OCI-LY3 (cell line): ENCODE results near the gene UBE2QL1.

Source experiments
- EZH2phosphoT487 ChIP-seq: fragments of 200-600 bp; shearing (Covaris generic); IDR thresholded peaks from 2 replicates; pipeline ENCODE4 v1.6.1; 2018; ENCODE audit warnings: antibody characterized with exemption, mixed run types, low read depth
- TF ChIP-seq, protein P1 (sequence below): fragments of 200-600, 300-600 bp; sonication (generic); IDR thresholded peaks from 2 replicates; pipeline ENCODE4 v1.5.1; 2014; ENCODE audit warnings: antibody characterized with exemption, low read length, low read depth

DNA sequence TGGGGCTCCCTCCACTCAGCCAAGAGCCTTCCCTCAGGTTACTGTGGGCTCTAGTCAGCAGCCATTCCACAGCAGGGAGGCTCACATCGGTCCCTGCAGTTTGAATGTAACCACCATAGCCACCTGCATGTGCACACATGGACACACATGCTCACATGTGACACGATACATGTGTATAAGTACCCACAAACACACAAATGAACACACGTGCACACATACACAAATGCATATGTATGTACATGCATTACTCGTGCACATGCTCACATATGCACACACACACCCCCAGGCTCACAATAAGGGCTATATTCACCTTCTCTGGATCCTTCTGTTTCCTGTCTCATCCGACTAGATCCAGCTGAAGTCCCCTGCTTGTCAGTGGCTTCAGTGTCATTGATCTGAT lies 36.2 kb downstream of the UBE2QL1 start:
- TF ChIP-seq, protein P1, sequence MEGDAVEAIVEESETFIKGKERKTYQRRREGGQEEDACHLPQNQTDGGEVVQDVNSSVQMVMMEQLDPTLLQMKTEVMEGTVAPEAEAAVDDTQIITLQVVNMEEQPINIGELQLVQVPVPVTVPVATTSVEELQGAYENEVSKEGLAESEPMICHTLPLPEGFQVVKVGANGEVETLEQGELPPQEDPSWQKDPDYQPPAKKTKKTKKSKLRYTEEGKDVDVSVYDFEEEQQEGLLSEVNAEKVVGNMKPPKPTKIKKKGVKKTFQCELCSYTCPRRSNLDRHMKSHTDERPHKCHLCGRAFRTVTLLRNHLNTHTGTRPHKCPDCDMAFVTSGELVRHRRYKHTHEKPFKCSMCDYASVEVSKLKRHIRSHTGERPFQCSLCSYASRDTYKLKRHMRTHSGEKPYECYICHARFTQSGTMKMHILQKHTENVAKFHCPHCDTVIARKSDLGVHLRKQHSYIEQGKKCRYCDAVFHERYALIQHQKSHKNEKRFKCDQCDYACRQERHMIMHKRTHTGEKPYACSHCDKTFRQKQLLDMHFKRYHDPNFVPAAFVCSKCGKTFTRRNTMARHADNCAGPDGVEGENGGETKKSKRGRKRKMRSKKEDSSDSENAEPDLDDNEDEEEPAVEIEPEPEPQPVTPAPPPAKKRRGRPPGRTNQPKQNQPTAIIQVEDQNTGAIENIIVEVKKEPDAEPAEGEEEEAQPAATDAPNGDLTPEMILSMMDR = no peak
- TF ChIP-seq EZH2phosphoT487 = no peak
